GM18951 (cell line): Measurements from ENCODE around the gene ITGB1.

Experiments used
- POLR2A ChIP-seq: IDR thresholded peaks from 4 replicates; pipeline ENCODE4 v1.6.1; 2011; ENCODE audit warnings: mild to moderate bottlenecking; ENCODE audit not compliant: insufficient read length, insufficient read depth; ENCODE audit errors: extremely low read depth
- in situ Hi-C: fragments of 300-500 bp; cut with MboI; formaldehyde crosslinking; loops from one replicate; pipeline ENCODE4 v1.12.0; 2022; ENCODE audit warnings: low sequenced_read_pairs, mixed read lengths, inconsistent platforms; ENCODE audit not compliant: unreplicated experiment

Gene ITGB1

GRCh38 chr10:32888161-32888927 lies 69.7 kb downstream of the ITGB1 start:
- no peak for TF ChIP-seq POLR2A
- in situ Hi-C loops, result no loop called here

- in situ Hi-C loops, result no loop called here
- no peak for TF ChIP-seq POLR2A
These were observed 70.5 kb downstream of the ITGB1 start for GRCh38 chr10:32887481-32887880.

- TF ChIP-seq POLR2A, result no peak
- in situ Hi-C loops, result no loop called here
These were observed 76.0 kb downstream of the ITGB1 start for GRCh38 chr10:32882076-32882475.

- no peak for TF ChIP-seq POLR2A
- in situ Hi-C loops, result no loop called here
These were observed 79.4 kb downstream of the ITGB1 start for GRCh38 chr10:32878646-32879045.

- no peak for TF ChIP-seq POLR2A
- in situ Hi-C loops, result no loop called here
These were observed 80.1 kb downstream of the ITGB1 start for GRCh38 chr10:32877915-32878314.

- no peak for TF ChIP-seq POLR2A
- in situ Hi-C loops, result no loop called here
These were observed 92.9 kb downstream of the ITGB1 start for GRCh38 chr10:32865170-32865569.

- in situ Hi-C loops, result no loop called here
- TF ChIP-seq POLR2A, result no peak
These were observed 103.6 kb downstream of the ITGB1 start for GRCh38 chr10:32854435-32854834.

GRCh38 chr10:32851301-32851700 lies 106.7 kb downstream of the ITGB1 start:
- in situ Hi-C loops, result no loop called here
- no peak for TF ChIP-seq POLR2A
